ENCODE results near the gene CHCHD3. TPM values are rescaled to one million over a fixed set of nuclear protein-coding genes. Genes with fewer than 3 reads are reported as not detected.

Gene CHCHD3
- total and polyA plus RNA-seq, 9 of the 15 experiments (the other 6 are each of a cell fraction or from before 2014, with no cell fraction given) = 66.2 to 279 (median 204) TPM

- Histone ChIP-seq H3K36me3 (ENCODE audit: control insufficient read depth, insufficient read depth, low read length) (peaks cover 11% of the 10 kb centered on the region; the same call in 2 of the 3 replicates), H2AFZ (ENCODE audit: low read depth, low read length) (no peak overlapping the region), H4K20me1 (replicated peaks; ENCODE audit: control insufficient read depth, insufficient read depth, low read length) (peaks cover 4% of the 10 kb centered on the region; the same call in 1 of the 2 replicates), H3K9ac (ENCODE audit: insufficient read depth in 1 of 2, low read depth in 2 of 2, low read length in 2 of 2) (no peak overlapping the region), H3K4me2 (ENCODE audit: insufficient read depth, low read length) (no peak overlapping the region), H3K9me1 (ENCODE audit: control insufficient read depth, insufficient read depth, low read length) (no peaks in the 10 kb centered on the region), H3K27me3 (ENCODE audit: control insufficient read depth in 2 of 2, insufficient read depth in 2 of 2, low read length in 2 of 2) (no peaks in the 10 kb centered on the region), H3K27ac (ENCODE audit: extremely low read depth, low read depth, low read length) (no peak overlapping the region), H3K4me3 (no peak overlapping the region), H3K9me3 (replicated peaks; ENCODE audit: control insufficient read depth, insufficient read depth, low read depth, low read length) (no peaks in the 10 kb centered on the region), H3K79me2 (ENCODE audit: control insufficient read depth, insufficient read depth, low read length) (no peaks in the 10 kb centered on the region), H3K4me1 (replicated peaks in 1 of 2; ENCODE audit: control insufficient read depth in 2 of 2, insufficient read depth in 2 of 2, low read length in 2 of 2) (no peaks in the 10 kb centered on the region; a peak in 1 of 5 replicates)
- no TSS peak for BruUV-seq (replicated peaks)
- intact Hi-C loops (cut with micrococcal nuclease) = no loop called here
- TF ChIP-seq SP1 (CRISPR knock-in tag; IDR thresholded peaks at IDR 0.05) (no peak), ZNF41 (CRISPR knock-in tag; conservative IDR thresholded peaks at IDR 0.05) (no peak), GTF2E2 (tag; IDR thresholded peaks at IDR 0.05) (no peak), GABPB2 (CRISPR knock-in tag; conservative IDR thresholded peaks at IDR 0.05) (no peak), HNRNPH1 (optimal IDR thresholded peaks at IDR 0.05; ENCODE audit: low read depth, low read length) (no peak), ZNF384 (IDR thresholded peaks at IDR 0.05; ENCODE audit: low read depth, low read length) (no peak), KDM5B (IDR thresholded peaks at IDR 0.05; ENCODE audit: insufficient replicate concordance, low read depth, low read length) (no peak), POLR2B (IDR thresholded peaks at IDR 0.05; ENCODE audit: low read depth, partially characterized antibody) (no peak)
- DNase-seq (ENCODE audit: extremely low read depth in 1 of 4, low spot score in 3 of 4) (no peak), FAIRE-seq (no peak), ATAC-seq (no peak)
- CTCF ChIA-PET (ENCODE audit: low intra/inter-chr PET ratio) = no interaction called here
- POLR2A ChIA-PET = no interaction called here
- WGBS (ENCODE audit: insufficient coverage, low coverage, missing lambda C conversion rate) = 95% methylated on average over 1 of the region's 1 CpG
- in situ Hi-C loops (cut with MboI) = no loop called here
Observed at GRCh38 chr7:132866551-132866950, 215.3 kb downstream of the CHCHD3 start.

Data from K562 (cell line).